ENCODE results near the gene PHF20.
"Not testable (repeated sequence)": the region's sequence is repeated elsewhere in the genome, so short reads cannot be mapped to it uniquely, and the experiment has no call there.

Gene PHF20

DNA sequence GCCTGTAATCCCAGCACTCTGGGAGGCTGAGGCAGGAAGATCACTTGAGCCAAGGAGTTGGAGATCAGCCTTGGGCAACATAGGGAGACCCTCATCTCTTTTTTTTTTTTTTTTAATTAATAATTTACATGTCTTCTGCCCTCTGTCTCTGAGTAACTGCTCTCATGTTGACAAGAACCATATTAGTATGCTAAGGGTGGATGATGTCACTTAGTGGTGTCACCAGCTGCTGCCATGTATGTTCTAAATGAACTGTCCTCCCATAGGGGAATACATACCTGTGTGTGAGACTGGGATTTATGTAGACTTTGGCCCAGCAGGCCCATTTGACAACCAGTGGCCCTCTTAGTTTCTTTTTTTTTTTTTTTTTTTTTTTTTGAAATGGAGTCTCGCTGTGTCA lies 116.8 kb downstream of the PHF20 start:
- no peak for DNase-seq

DNA sequence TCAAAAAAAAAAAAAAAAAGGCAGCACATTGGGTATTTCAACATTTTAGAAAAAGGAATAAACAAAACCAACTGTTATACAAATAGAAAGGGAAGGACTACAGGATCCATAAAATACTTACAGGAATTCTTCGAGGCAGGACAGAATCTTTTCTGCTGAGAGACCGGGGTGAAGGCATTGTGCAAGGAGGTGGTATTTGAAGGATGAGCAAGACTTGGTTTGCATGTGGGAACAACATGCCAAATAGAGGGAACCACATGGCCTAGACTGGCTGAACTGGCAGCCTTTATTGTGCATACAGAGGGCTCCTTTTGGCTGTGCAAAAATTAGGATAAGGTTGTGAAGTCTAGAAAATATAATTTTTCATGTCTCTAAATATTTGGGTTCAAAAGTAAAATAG lies 119.6 kb downstream of the PHF20 start:
- DNase-seq = no peak

DNA sequence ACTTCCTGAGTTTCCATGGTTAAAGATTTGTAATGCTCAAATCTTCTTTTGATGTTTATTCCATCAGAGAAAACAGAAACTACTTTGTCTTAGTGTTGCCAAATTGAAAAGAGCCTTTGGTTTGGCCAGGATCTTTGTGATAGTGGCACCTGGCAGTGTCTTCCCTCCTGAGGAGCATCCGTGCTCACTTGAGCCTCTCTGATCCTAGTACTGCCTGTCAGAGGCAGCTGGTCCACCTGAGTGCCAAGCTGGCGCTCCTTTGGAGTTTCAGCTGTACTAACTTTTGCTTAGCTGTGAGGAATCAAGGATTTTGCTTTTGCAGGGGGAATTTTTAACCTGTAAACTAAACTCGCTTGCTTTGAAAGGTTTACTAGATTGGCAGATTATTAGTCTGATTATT lies 121.1 kb downstream of the PHF20 start:
- no peak for DNase-seq

DNA sequence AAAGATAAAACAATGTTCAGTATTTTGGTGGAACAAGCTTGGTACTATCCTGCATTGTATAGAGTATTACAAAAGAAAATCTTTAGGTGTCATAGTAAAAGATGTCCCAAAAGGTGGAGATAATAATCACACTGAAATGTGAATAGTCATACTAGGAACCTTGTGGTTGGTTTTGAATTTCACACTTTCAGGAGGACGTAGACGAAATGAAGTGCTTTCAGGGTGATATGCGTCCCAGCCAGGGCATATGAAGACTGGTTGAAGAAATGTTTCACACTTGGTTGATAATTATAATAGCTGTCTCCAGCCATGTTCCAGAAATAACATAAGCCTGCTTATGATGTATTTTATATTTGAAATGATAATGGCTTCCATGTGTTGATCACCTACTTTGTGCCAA lies 122.1 kb downstream of the PHF20 start:
- no peak for DNase-seq

DNA sequence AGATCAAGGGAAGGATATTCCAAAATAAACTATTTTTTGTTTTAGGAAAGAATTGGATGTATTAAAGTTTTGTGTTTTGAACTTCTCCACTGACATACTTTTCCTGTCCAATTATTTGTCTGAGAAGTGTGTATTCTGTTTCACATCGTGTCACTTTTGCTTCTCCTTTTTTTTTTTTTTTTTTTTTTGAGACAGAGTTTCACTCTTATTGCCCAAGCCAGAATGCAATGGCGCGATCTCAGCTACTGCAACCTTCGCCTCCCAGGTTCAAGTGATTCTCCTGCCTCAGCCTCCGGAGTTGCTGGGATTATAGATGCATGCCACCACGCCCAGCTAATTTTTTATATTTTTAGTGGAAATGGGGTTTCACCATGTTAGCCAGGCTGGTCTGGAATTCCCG lies 123.7 kb downstream of the PHF20 start:
- not testable (repeated sequence) for DNase-seq

DNA sequence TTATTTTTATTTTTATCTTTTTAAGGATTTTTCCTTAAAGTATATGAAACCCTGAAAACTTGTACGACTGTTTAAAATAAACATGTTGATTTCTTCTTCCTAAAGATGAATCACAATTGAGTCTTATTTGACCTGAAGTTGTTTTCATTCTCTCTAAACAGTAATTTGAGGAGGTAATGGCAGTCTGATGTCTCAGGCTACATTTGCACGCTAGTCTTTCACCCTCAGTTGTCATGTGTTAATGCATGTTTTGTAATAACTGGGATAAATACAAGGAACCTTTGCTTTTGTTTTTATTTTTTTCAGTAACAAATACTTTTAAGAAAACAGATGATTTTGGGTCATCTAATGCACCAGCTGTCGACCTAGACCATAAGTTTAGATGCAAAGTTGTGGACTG lies 127.2 kb downstream of the PHF20 start:
- no peak for DNase-seq

DNA sequence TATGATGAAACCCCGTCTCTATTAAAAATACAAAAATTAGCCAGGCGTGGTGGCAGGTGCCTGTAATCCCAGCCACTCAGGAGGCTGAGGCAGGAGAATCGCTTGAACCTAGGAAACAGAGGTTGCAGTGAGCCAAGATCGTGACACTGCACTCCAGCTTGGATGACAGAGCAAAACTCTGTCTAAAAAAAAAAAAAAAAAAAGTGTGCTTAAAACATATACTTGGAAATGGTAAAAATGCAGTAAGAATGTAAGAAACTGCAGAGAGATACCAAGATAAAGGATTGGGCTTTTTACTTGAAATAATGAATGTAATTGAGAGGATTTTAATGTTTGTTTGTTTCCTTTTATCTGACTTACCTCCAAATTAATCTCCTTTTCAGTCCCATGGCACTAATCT lies 129.4 kb downstream of the PHF20 start:
- DNase-seq = not testable (repeated sequence)

DNA sequence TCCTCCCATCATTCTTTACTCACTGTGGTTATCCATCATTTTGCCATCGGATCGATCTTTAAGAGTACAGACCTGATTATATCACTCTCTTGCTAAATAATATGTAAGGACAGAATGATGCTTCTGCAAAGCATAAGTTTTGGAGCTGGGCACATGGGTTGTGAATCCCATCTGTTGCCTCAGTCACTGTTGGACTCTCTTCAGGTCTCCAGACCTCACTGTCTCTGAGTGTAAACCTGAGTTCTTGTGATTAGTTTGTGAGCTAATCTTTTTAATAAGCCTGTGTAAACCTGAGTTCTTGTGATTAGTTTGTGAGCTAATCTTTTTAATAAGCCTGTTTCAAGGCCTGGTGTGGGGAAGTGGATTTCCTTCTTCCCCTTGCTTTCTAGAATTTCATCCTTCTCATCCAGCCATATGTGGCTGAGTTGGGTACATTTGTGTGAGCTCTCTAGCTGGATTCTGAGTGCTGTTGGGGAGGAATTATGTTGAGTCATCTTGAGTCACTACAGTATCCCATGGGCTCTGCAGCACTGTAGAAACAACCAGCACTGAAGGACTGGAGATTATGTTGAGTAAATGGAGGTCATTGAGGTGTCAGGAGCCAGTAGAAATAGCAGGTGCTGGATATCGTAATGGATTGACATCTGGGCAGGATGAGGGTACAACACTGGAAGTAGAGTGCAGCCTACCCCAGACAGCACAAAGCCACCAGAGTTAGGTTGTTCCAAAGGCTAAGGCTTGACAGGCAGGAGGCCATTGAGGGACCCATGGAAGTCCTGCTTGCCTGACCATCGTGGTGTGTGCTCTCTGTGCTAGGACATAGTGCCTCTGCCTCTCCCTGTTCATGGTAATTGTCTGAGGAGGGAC lies 130.1 kb downstream of the PHF20 start:
- no peak for DNase-seq

DNA sequence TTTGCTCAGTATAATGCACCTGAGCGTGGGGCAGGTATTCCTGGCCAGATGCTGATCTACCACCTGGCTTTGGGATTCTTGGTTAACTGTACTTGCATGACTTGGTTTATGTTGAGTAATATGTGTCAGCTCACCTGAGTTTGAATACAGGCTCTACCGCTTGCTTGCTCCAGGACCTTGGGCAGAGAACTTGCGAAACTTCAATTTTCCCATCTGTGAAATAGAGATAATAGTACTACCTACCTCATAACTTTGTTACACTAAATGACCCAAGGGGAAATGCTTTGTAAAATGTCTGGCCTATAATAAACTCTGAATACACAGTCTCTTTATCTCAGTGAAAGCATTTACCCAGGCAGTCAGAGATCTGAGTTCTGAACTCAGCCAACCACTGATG lies 130.7 kb downstream of the PHF20 start:
- no peak for DNase-seq

DNA sequence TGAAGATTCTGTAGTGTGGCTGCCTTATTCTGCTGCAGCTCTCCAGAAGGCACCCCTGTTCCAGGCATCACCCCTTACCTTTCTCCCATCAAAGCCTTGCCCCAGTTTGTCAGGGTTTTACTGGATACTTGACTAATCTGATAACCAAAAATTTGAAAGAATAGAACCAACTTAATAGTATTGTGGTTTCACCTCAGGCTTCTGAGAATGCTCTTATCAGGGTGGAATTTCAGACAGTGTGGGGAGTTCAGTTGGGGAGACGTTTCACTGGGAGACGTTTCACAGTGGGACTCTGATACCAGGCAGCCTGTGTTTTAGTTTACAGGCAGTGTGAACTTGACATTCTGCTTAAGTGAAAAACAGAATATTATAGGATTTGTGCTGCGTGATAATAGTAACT lies 132.0 kb downstream of the PHF20 start:
- DNase-seq = no peak

DNA sequence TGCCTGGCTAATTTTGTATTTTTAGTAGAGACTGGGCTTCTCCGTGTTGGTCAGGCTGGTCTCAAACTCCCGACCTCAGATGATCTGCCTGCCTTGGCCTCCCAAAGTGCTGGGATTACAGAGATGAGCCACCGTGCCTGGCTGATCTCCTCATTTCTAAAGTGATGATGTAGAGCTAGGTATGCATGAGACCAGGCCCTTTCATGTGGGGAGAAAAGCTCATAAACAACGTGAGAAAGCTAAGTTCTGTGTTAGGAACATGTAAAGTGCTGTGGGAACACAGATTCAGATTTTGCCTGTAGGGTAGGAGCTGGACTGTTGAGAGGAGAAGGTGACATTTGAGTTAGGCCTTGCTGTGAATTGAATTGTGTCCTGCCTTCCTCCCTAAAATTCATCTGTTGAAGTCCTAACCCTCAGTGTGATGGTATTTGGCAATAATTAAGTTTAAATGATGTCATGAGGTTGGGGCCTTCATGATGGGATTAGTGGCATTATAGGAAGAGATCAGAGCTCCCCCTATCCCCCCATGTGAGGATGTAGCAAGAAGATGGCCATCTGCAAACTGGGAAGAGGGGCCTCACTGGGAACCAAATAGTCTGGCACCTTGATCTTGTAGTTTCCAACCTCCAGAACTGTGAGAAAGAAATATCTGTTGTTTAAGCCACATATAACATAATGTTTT lies 133.3 kb downstream of the PHF20 start:
- no peak for DNase-seq

DNA sequence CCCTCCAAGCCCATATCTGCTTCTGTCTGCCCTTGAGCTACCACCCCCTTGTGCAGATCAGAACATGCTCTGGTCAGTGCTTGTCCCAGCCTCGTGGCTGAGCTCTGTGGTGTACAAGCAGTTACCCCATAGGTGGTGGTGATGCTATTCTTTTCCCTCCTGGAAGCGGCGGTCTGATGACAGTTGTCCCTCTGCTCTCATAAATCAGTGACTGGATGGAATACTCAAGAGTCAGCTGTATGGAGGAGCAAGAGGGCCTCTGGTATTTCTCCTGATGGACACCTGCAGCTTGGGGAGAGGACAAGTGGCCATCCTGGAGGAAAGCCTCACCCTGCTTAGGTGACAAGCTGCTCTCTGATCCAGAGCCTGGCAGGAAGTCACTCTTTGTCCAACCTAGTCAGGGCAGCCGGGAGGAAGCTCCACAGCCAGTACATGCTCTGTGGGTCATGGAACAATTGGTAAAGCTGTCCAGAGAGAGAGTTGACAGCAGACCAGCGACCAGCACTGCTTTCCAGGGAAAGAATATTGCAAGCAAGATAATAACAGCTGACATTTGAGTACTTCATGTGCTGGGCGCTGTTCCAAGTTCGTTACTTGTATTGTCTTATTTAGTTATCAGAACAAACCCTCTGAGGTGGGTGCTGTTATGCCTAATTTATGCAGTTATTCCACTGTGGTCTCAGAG lies 135.3 kb downstream of the PHF20 start:
- DNase-seq = no peak

DNA sequence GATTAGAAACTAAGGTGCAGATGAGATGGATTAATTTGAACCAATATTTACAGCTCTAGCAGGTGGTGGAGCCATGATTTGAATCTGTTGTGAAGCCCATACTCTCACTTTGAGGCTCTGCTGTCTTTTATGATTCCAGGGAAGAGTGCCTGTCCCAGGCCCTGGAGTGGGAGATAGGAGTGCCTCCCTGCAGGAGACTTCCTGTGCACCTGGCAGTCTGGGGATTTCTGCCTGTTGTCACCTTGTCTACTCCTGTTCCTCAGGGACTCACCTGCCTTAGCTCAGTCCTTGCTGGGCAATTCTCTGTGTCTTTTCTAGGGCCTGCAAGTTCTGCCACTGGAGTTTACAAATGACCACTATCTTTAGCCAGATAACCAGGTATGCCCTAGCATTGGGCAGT lies 136.2 kb downstream of the PHF20 start:
- DNase-seq = no peak

DNA sequence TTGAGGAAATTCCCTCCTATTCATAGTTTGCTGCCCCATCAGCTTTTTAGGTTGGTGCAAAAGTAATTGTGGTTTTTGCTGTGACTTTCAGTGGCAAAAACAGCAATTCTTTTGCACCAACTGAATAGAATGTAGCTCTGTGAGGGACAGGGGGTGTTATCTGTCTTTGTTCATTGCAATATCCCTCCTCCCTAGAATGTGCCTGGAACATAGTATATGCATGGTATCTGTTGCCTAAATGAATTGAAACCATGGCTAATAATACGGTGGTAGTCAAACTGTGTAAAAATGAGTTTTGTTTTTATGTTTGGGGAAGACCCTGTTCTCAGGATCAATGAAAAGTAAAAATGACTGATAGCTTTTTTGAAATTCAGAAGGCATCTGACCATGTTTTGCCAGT lies 137.4 kb downstream of the PHF20 start:
- DNase-seq = no peak

DNA sequence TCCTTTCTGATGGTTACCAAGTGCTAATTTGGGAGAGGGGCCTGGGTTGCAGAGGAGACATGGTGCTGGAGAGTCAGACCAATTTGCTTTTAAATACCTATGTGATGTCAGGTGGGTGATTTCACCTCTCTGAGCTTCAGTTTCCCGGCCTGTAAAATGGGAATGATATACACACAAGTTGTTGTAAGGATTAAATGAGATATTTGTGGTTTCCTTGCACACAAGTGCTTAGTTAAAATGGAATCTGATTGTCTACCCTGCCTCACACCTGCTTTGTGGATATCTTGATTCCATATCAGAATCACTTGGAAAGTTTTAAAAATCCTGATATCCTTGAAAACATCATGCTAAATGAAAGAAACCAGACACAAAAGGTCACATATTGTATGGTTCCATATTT lies 138.0 kb downstream of the PHF20 start:
- no peak for DNase-seq

DNA sequence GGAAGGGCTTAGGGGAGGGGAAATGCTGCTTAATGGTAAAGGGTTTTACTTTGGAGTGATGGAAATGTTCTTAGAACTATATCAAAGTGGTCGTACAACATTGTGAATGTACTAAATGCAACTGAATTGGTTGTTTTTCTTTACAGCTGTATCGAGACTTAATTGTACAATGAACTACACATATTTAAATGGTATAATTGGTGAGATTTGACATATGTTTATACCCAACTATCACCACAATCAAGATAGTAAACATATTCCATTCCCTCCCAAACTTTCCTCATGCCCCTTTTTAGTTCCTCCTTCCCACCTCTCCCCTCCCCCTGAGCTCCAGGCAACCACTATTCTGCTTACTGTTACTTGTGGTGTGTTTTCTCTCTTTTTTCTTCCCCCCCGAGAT lies 138.4 kb downstream of the PHF20 start:
- DNase-seq = no peak

DNA sequence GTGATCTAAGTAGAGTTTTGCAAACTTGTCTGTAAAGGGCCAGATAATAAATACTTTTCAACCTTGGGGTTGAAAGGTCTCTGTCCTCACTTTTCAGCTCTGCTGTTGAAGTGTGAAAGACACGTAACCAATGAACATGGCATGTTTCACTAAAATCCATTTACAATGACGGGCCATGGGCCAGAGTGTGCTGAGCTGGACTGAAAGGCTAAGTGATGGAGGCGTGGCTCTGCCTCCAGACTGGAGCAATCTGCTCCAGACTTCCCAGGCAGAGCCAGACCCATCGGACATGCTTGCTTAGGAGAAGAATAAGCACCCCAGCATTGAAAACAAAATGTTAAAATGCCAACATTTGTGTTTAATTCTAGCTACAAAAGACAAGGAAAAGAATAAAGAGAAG lies 141.1 kb downstream of the PHF20 start:
- DNase-seq = no peak

DNA sequence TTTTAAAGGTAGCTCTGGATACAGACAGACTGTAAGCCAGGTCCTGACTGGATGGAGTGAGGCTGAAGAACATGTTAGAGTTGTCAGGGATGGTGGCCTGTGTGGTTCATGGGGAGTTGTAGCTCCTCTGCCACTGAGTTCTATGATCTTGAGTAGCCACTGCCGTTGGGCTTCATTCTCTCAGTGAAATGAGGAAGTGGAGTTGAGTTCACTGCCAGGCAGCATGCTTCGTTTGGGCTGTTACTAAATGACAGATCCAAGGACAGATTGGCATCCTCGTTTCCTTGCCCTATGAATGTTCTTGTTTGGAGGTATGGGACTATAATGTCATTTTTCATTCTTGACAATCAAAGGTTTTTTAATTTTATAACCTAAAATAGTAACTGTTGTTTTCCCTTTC lies 145.3 kb downstream of the PHF20 start:
- no peak for DNase-seq

DNA sequence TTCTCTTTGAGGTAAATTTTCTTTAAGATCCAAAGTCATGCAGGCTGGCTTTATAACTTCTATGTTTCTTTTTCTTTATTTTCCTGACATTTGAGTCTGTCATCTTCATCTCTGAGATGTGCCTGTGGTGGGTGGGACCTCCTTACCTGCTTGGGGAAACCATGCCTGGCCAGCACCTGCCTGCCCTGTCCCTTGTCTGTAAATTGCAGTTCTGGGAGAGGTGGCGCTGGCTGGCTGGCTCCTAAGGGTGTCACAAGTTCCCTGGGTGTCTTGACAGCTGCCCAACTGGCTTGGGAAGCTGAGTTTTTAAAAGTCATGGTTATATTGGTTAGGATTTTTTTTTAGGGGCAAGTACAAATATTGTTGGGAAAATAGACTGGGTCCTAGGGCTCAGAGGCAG lies 146.2 kb downstream of the PHF20 start:
- DNase-seq = no peak

DNA sequence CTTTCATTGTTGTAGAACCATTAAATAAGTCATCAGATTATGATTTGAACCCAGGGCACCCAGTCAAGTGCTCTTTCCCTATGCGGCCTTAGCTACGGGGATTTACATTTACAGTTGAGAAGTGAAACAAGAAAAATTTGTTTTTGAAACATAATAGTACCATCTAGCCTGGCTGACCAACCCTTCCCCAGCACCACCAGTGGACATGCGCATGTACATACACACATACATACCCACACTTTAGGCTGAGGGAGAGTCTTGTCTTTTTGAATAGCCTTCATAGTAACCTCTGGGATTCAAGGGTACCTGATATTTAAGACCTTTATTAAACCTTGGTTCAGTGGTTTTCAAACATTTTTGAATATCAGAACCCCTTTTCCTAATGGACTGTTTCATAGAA lies 148.7 kb downstream of the PHF20 start:
- DNase-seq = no peak

DNA sequence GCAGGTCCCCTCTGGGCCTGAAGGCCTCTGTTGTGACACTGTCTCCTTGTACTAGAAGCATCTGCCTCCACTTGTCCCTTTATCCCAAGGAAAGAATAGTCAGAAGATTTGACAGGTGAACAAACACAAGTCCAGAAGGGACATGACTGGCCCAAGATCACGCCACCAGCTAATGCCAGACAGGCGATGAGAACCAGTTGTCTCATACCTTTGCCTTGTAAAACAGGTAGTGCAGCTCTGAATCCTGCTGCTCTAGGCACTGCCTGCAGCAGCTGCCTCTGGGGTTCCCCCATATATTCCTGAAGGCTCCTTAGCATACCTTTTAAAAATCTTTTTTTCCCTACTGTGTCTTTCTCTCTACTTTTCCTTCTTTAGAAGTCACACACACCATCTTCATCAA lies 157.5 kb downstream of the PHF20 start:
- no peak for DNase-seq

DNA sequence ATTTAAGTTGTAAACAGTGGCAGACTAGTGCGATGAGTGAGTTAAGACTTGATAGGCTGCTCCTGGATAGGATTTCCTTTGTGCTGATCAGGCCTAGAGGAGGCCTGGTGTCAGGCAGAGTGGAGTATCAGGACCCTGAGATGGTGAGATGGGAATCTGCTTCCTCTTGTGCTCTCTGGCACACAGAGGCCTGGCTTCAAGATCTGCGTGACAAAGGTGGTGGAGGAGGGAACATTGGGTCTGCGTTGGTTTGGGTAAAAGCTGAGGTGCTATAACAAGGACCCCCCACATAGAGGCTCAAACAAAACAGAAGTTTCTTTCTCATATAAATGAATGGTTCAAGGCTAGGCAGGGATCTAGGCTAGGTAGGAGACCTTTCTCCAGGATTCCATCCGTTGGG lies 162.2 kb downstream of the PHF20 start:
- no peak for DNase-seq

DNA sequence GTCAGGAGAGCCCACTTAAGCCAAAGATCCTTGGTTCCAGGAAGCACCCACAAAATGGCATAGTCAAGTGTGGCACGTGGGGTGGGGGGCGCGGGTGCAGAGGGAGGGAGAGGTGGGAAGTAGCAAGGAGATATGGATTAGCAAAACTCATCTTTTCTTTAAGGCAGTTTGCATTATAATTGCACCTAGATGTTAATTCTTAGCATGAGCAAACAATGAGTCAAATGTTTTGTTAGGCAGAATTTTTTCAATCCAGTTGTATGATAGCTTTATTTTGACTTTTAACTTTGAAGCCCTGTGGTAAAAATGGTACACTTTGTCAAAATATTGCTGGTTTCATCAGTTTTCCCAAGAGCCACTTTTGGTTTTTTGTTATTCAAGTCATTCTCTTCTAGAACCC lies 167.4 kb downstream of the PHF20 start:
- no peak for DNase-seq

DNA sequence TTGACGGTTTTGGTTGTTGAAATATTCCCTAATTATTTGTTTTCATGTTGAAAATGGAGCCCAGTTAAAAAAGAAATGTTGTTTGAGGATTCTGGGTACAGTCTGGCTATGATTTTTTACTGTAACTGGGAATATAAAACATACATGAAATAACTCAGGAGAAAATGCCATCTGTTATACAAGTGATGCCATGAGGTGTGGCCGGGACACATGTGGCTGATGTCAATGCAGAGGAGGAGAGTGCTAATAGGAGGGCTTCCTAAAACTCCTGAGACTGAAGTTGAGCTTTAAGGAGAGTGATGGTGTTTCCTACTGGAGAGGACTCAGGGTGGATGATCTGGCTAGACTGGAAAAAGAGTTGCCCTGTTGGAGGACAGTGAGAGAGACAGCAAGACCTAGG lies 169.8 kb downstream of the PHF20 start:
- DNase-seq = no peak

Data from NCI-H2029 treated with DMSO at 0.1 percent for 48 hours (cell line).